GM18511 (cell line): ENCODE measurements around the gene COPB1.
"Not testable (repeated sequence)": the region's sequence is repeated elsewhere in the genome, so short reads cannot be mapped to it uniquely, and the experiment has no call there.

Experiments used
- ATAC-seq: cut with Tn5 transposase; IDR thresholded peaks from one replicate; pipeline ENCODE4 v1.9.1; 2021; ENCODE audit warnings: mild to moderate bottlenecking, moderate library complexity; ENCODE audit not compliant: unreplicated experiment

Gene COPB1, protein sequence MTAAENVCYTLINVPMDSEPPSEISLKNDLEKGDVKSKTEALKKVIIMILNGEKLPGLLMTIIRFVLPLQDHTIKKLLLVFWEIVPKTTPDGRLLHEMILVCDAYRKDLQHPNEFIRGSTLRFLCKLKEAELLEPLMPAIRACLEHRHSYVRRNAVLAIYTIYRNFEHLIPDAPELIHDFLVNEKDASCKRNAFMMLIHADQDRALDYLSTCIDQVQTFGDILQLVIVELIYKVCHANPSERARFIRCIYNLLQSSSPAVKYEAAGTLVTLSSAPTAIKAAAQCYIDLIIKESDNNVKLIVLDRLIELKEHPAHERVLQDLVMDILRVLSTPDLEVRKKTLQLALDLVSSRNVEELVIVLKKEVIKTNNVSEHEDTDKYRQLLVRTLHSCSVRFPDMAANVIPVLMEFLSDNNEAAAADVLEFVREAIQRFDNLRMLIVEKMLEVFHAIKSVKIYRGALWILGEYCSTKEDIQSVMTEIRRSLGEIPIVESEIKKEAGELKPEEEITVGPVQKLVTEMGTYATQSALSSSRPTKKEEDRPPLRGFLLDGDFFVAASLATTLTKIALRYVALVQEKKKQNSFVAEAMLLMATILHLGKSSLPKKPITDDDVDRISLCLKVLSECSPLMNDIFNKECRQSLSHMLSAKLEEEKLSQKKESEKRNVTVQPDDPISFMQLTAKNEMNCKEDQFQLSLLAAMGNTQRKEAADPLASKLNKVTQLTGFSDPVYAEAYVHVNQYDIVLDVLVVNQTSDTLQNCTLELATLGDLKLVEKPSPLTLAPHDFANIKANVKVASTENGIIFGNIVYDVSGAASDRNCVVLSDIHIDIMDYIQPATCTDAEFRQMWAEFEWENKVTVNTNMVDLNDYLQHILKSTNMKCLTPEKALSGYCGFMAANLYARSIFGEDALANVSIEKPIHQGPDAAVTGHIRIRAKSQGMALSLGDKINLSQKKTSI

GRCh38 chr11:14499560-14500180 is at the start of gene COPB1:
Gene COPB1, minus strand, starts transcription at chr11:14499811. Its CDS starts 883 bp downstream, at chr11:14498928.
- ATAC-seq: peak; percentile 87

DNA sequence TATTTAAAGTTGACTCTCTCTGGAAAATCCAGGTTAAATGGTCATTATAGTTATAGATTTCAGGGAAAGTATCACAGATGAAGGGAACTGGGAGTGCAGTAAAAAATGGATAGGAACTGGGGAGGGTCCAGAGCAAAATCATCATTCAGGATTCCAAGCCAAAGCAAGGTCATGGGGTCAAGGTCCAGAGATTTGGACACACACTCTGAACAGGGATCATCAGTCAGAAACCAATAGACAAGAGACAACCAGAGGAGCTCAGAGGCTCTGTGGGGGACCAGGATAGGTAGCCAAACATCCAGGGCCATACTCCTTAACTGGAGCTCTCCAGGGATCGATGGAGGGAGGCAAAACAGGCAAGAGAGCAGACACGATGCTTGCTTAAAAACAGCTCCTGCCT is 47.8 kb upstream of the COPB1 start:
- ATAC-seq: no peak

DNA sequence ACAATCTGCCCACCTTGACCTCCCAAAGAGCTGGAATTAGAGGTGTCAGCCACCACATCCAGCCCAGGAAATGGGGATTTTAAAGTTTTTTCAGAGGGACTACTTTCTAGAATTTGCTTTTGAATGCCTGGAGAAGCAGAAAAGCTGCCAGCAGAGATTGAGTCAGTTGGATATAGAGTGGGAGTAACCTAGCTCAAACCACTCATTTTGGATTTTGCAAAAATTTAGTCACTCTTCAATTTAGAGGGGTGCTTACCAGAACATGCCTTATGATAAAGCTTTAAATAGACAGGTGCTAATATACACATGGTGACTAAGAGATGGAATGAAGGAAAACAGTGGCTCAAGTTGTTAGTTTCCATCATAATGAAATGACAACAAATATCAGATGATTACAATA is 47.1 kb upstream of the COPB1 start:
- no peak for ATAC-seq

DNA sequence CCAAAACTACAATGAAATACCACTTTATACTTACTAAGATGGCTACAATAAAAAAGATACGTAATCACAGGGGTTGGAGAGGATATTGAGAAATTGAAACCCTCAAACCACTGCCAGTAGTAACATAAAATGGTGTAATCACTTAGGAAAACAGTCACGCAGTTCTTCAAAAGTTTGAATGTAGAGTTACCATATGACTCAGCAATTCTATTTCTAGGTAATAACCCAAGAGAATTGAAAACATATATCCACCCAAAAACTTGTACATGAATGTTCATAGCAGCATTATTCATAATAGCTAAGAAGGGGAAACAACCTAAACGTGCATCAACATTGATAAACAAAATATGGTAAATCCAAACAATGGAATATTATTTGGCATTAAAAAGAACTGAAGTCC is 45.0 kb upstream of the COPB1 start:
- ATAC-seq: peak; percentile 95

- no peak for ATAC-seq
Observed at GRCh38 chr11:14543260-14543659, 43.6 kb upstream of the COPB1 start.

- ATAC-seq: no peak
Observed at GRCh38 chr11:14542324-14542723, 42.7 kb upstream of the COPB1 start.

GRCh38 chr11:14541192-14541947 is 41.8 kb upstream of the COPB1 start:
- ATAC-seq: no peak

DNA sequence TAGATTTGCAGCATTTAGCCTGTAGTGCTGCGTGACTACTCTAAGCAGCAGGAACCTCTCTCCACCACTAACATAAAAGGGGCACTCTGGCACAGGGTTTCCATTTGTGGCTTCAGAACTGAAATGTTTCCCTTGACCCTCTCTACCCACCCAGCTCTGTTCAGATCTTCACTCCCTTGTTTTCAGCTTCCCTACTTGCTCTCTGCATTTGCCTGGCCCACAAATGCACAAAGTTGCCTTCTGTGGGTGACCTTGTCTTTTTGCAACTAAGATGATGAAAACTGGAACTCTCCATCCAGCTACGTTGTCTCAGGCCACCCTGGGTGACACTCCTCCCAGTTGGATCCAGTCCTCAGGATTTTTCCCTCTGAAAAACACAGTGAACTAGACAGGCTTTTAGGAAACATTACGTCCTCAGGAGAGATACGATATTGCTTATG is 40.4 kb upstream of the COPB1 start:
- ATAC-seq: no peak

- ATAC-seq: no peak
Observed at GRCh38 chr11:14538926-14539554, 39.4 kb upstream of the COPB1 start.

- no peak for ATAC-seq
Observed at GRCh38 chr11:14538271-14538925, 38.8 kb upstream of the COPB1 start.

DNA sequence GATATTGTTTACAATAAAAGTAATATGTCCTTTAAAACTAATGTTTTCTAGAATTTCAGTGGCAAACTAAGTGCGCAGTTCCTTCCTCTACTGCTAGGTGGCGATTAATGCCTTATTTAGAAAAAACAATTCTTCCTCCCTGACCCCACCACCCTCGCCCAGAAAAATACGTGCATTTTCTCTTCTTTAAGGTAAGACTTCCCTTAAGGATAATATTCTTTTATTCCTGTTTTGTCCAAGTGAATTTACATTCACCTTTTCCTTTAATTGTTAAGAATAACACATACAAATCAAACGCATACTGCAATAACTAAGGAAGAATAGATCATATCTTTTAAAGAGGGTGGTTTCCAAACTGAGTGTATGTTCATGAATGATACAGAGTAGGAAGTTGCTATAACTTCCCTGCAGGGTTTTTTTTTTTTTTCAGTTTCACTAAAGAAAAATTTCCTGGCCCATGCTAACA is 37.6 kb upstream of the COPB1 start:
- peak; percentile 81 for ATAC-seq

GRCh38 chr11:14535166-14535565 is 35.6 kb upstream of the COPB1 start:
- ATAC-seq: not testable (repeated sequence)

- ATAC-seq: no peak
Observed at GRCh38 chr11:14529951-14530350, 30.3 kb upstream of the COPB1 start.

DNA sequence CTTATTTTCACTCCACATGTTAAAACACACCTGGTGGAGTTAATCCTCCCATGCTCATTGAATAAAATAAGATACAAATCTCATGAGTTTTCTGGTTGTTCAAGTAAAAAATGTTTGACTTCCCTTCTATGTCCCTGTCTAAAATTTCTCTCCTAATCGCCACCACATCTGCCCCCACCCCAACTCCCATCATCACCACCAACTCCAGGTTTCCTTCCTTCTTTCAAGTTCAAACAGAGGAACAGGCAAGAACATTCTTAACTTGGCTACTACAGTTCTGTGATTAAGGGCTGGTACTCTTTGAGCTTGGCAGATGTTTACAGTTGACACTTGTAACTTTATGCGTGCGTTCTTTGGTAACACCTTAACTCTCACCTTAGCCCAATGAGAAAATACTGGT is 29.7 kb upstream of the COPB1 start:
- no peak for ATAC-seq

- ATAC-seq: no peak
Observed at GRCh38 chr11:14522801-14523200, 23.2 kb upstream of the COPB1 start.

- ATAC-seq: no peak
Observed at GRCh38 chr11:14522245-14522644, 22.6 kb upstream of the COPB1 start.

GRCh38 chr11:14520747-14521151 is 21.1 kb upstream of the COPB1 start:
- no peak for ATAC-seq

GRCh38 chr11:14519917-14520746 is 20.5 kb upstream of the COPB1 start, which contains the start of gene PSMA1:
Gene PSMA1, minus strand, starts transcription at chr11:14520386. Its CDS starts 87 bp downstream, at chr11:14520299.
- peak; percentile 93 for ATAC-seq

DNA sequence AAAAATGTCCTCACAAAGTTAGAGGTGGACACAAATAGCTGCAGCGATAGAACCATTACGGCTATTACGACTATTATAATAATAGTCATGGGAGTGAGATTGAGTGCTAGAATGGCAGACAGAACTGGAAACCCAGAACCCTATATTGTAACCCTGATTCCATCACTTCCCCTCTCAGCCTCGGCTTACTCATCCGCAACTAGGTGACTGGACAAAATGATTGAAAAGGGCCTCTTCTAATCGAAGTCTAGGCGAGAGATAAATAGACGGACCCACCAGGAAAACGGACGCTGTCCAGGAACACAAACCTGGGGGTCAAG is 19.9 kb upstream of the COPB1 start:
- peak; percentile 4 for ATAC-seq
